GDM1 (cell line): ENCODE measurements around the gene AKAP9.
"Not testable (repeated sequence)": the region's sequence is repeated elsewhere in the genome, so short reads cannot be mapped to it uniquely, and the experiment has no call there.

Experiments used
- DNase-seq: peaks from one replicate; lab custom pipeline; 2025; lab: John Stamatoyannopoulos, UW

AKAP9 gene

GRCh38 chr7:92010215-92010614 lies 69.6 kb downstream of the AKAP9 start:
- no peak for DNase-seq

GRCh38 chr7:92013611-92014010 lies 72.9 kb downstream of the AKAP9 start:
- DNase-seq, result no peak

- DNase-seq, result no peak
These were observed 80.0 kb downstream of the AKAP9 start for GRCh38 chr7:92020636-92021035.

GRCh38 chr7:92025260-92025659 lies 84.6 kb downstream of the AKAP9 start:
- DNase-seq, result no peak

- DNase-seq, result not testable (repeated sequence)
These were observed 86.0 kb downstream of the AKAP9 start for GRCh38 chr7:92026635-92027034.

- not testable (repeated sequence) for DNase-seq
These were observed 86.5 kb downstream of the AKAP9 start for GRCh38 chr7:92027128-92027527.

- DNase-seq, result no peak
These were observed 87.6 kb downstream of the AKAP9 start for GRCh38 chr7:92028226-92028625.

- DNase-seq, result no peak
These were observed 88.0 kb downstream of the AKAP9 start for GRCh38 chr7:92028686-92029085.

- no peak for DNase-seq
These were observed 93.5 kb downstream of the AKAP9 start for GRCh38 chr7:92034116-92034515.

GRCh38 chr7:92035576-92035975 lies 94.9 kb downstream of the AKAP9 start:
- no peak for DNase-seq

- DNase-seq, result no peak
These were observed 99.2 kb downstream of the AKAP9 start for GRCh38 chr7:92039900-92040299.

GRCh38 chr7:92042056-92042737 lies 101.5 kb downstream of the AKAP9 start:
- DNase-seq, result no peak

- DNase-seq, result no peak
These were observed 102.4 kb downstream of the AKAP9 start for GRCh38 chr7:92043098-92043497.

GRCh38 chr7:92043637-92044036 lies 103.0 kb downstream of the AKAP9 start:
- DNase-seq, result no peak

GRCh38 chr7:92044148-92044547 lies 103.5 kb downstream of the AKAP9 start:
- DNase-seq, result no peak

GRCh38 chr7:92044940-92045339 lies 104.3 kb downstream of the AKAP9 start:
- no peak for DNase-seq

- no peak for DNase-seq
These were observed 111.0 kb downstream of the AKAP9 start for GRCh38 chr7:92051655-92052054.

- no peak for DNase-seq
These were observed 111.5 kb downstream of the AKAP9 start for GRCh38 chr7:92052159-92052558.

GRCh38 chr7:92052684-92053083 lies 112.0 kb downstream of the AKAP9 start:
- peak; percentile 42 for DNase-seq

GRCh38 chr7:92053312-92053711 lies 112.7 kb downstream of the AKAP9 start:
- no peak for DNase-seq

- no peak for DNase-seq
These were observed 115.6 kb downstream of the AKAP9 start for GRCh38 chr7:92056286-92056685.

- DNase-seq, result no peak
These were observed 116.7 kb downstream of the AKAP9 start for GRCh38 chr7:92057375-92057774.

GRCh38 chr7:92058040-92058439 lies 117.4 kb downstream of the AKAP9 start:
- DNase-seq, result no peak

GRCh38 chr7:92058899-92059298 lies 118.2 kb downstream of the AKAP9 start:
- no peak for DNase-seq
